H1 (cell line): ENCODE results near the gene IL10RA. TPM values are rescaled to one million over a fixed set of nuclear protein-coding genes. Genes with fewer than 3 reads are reported as not detected.

Source experiments
- CTCF ChIA-PET: fragments of 300-600 bp; sonication (Branson Sonifier 250); formaldehyde crosslinking; loops from one replicate; lab custom pipeline; 2021; ENCODE audit not compliant: partially characterized antibody; lab: Charles Lee
- POLR2A ChIA-PET: fragments of 300-600 bp; sonication (Branson Sonifier 250); formaldehyde crosslinking; loops from one replicate; lab custom pipeline; 2021; ENCODE audit warnings: inconsistent platforms; ENCODE audit not compliant: partially characterized antibody; lab: Charles Lee
- DNase-seq, 2 experiments: peaks; one replicate each; pipeline versions ENCODE4 v3.0.0 to v3.0.0-alpha.2; 2010 to 2022; ENCODE audit warnings: low spot score in 2 of 2, low read depth in 1 of 2, mixed read lengths in 1 of 2
- FAIRE-seq: peaks from 2 replicates; lab custom pipeline; 2011; peaks lifted over from hg19 to GRCh38; lab: Jason Lieb, UNC
- H2AFZ ChIP-seq: 2 replicates; pipeline ENCODE4 v1.8.1; 2012; ENCODE audit warnings: low read length, inconsistent platforms
- H2AK5ac ChIP-seq: 2 replicates; pipeline ENCODE4 v1.6.1; 2013; ENCODE audit warnings: low read depth, low read length
- H2BK120ac ChIP-seq: replicated peaks from 2 replicates; pipeline ENCODE3; 2013; ENCODE audit warnings: low read depth, low read length, inconsistent platforms
- H2BK12ac ChIP-seq: 2 replicates; pipeline ENCODE4 v1.6.1; 2013; ENCODE audit warnings: low read depth, low read length
- H2BK15ac ChIP-seq: 2 replicates; pipeline ENCODE4 v1.6.1; 2013; ENCODE audit warnings: low read length
- H2BK20ac ChIP-seq: 2 replicates; pipeline ENCODE4 v1.6.1; 2013; ENCODE audit warnings: low read length
- H2BK5ac ChIP-seq: 2 replicates; pipeline ENCODE4 v1.6.1; 2013; ENCODE audit warnings: low read depth, low read length
- H3K14ac ChIP-seq: 2 replicates; pipeline ENCODE4 v1.6.1; 2013; ENCODE audit warnings: inconsistent platforms; ENCODE audit not compliant: insufficient read length
- H3K18ac ChIP-seq: 2 replicates; pipeline ENCODE4 v1.6.1; 2013; ENCODE audit warnings: low read length; ENCODE audit errors: extremely low read depth
- H3K23ac ChIP-seq: 2 replicates; pipeline ENCODE4 v1.6.1; 2013; ENCODE audit warnings: inconsistent platforms; ENCODE audit not compliant: insufficient read length
- H3K23me2 ChIP-seq: 2 replicates; pipeline ENCODE4 v1.6.1; 2013; ENCODE audit warnings: low read depth, low read length
- H3K27ac ChIP-seq: 2 replicates; pipeline ENCODE4 v1.6.1; 2011; ENCODE audit warnings: low read depth, low read length, inconsistent platforms
- H3K27me3 ChIP-seq, 4 experiments: replicated peaks in 1 of 4; 1 replicate in 1 of 4; 2 replicates in 3 of 4; pipeline versions ENCODE4 v1.6.1 to v1.8.1; 2011 to 2013; ENCODE audit warnings: low read length in 3 of 4, mild to moderate bottlenecking in 3 of 4, inconsistent platforms in 2 of 4, mixed read lengths in 2 of 4, moderate library complexity in 1 of 4; ENCODE audit not compliant: control insufficient read depth in 3 of 4, insufficient read depth in 3 of 4; ENCODE audit errors: extremely low read depth in 1 of 4
- H3K36me3 ChIP-seq, 4 experiments: 2 replicates each; pipeline versions ENCODE4 v1.6.1 to v1.8.1; 2011 to 2013; ENCODE audit warnings: mild to moderate bottlenecking in 4 of 4, low read length in 3 of 4, moderate library complexity in 2 of 4, control low read depth in 1 of 4, inconsistent platforms in 1 of 4; ENCODE audit not compliant: insufficient read depth in 4 of 4, control insufficient read depth in 2 of 4
- H3K4ac ChIP-seq: replicated peaks from 2 replicates; pipeline ENCODE3; 2013; ENCODE audit warnings: low read length, low read depth, mixed read lengths, inconsistent platforms; ENCODE audit not compliant: insufficient read length
- H3K4me1 ChIP-seq, 4 experiments: replicated peaks in 1 of 4; 1 replicate in 1 of 4; 2 replicates in 3 of 4; pipeline versions ENCODE4 v1.6.1 to v1.8.1; 2011 to 2013; ENCODE audit warnings: low read length in 3 of 4, inconsistent platforms in 2 of 4, mixed read lengths in 1 of 4; ENCODE audit not compliant: insufficient read depth in 4 of 4, control insufficient read depth in 3 of 4
- H3K4me2 ChIP-seq, 2 experiments: 2 replicates each; pipeline versions ENCODE4 v1.6.1 to v1.8.1; 2011 to 2013; ENCODE audit warnings: low read depth in 2 of 2, low read length in 2 of 2, control low read depth in 1 of 2, inconsistent platforms in 1 of 2, mild to moderate bottlenecking in 1 of 2; ENCODE audit not compliant: insufficient read depth in 1 of 2
- H3K4me3 ChIP-seq, 4 experiments: fragments of 200-600, 300-600 bp in 1 of 4; sonication (generic), shearing (Covaris generic), sonication (Bioruptor Twin) in 1 of 4; 2 replicates each; pipeline versions ENCODE4 v1.5.1 to v1.8.1; 2011 to 2016; ENCODE audit warnings: low read length in 4 of 4, low read depth in 3 of 4, control low read depth in 2 of 4, inconsistent platforms in 2 of 4, mild to moderate bottlenecking in 2 of 4, mixed read lengths in 1 of 4, moderate library complexity in 1 of 4; ENCODE audit not compliant: insufficient read depth in 2 of 4; ENCODE audit errors: extremely low read depth in 1 of 4
- H3K56ac ChIP-seq: replicated peaks from 2 replicates; pipeline ENCODE3; 2013; ENCODE audit warnings: low read depth, mild to moderate bottlenecking, mixed read lengths, low read length, inconsistent platforms; ENCODE audit not compliant: insufficient read length
- H3K79me1 ChIP-seq: 2 replicates; pipeline ENCODE4 v1.6.1; 2013; ENCODE audit warnings: low read depth, low read length, control low read depth
- H3K79me2 ChIP-seq, 2 experiments: 2 replicates each; pipeline versions ENCODE4 v1.6.1 to v1.8.1; 2012 to 2013; ENCODE audit warnings: low read length in 2 of 2, mild to moderate bottlenecking in 2 of 2, inconsistent platforms in 1 of 2; ENCODE audit not compliant: insufficient read depth in 2 of 2, control insufficient read depth in 1 of 2
- H3K9ac ChIP-seq, 4 experiments: replicated peaks in 1 of 4; 1 replicate in 1 of 4; 2 replicates in 3 of 4; pipeline versions ENCODE4 v1.6.1 to v1.8.1; 2011 to 2013; ENCODE audit warnings: low read depth in 3 of 4, low read length in 3 of 4, control low read depth in 2 of 4, mild to moderate bottlenecking in 2 of 4, moderate library complexity in 2 of 4, inconsistent platforms in 1 of 4; ENCODE audit errors: extremely low read depth in 1 of 4
- H3K9me3 ChIP-seq, 2 experiments: 2 replicates each; pipeline versions ENCODE4 v1.6.1 to v1.8.1; 2012 to 2013; ENCODE audit warnings: mild to moderate bottlenecking in 2 of 2, moderate library complexity in 2 of 2, control low read depth in 1 of 2, inconsistent platforms in 1 of 2, low read depth in 1 of 2, low read length in 1 of 2, mixed read lengths in 1 of 2; ENCODE audit not compliant: insufficient read depth in 2 of 2
- H4K20me1 ChIP-seq, 2 experiments: replicated peaks in 1 of 2; 2 replicates each; pipeline versions ENCODE3 to v1.8.1; 2011 to 2013; ENCODE audit warnings: inconsistent platforms in 2 of 2, low read length in 2 of 2, mild to moderate bottlenecking in 1 of 2; ENCODE audit not compliant: insufficient read depth in 2 of 2, control insufficient read depth in 1 of 2
- H4K5ac ChIP-seq: 2 replicates; pipeline ENCODE4 v1.6.1; 2013; ENCODE audit warnings: low read length, low read depth, mixed read lengths, inconsistent platforms; ENCODE audit not compliant: insufficient read length
- H4K8ac ChIP-seq: 2 replicates; pipeline ENCODE4 v1.8.0; 2013; ENCODE audit warnings: mild to moderate bottlenecking, moderate library complexity, low read length, inconsistent platforms; ENCODE audit not compliant: insufficient read depth; ENCODE audit errors: extremely low read depth
- H4K91ac ChIP-seq: replicated peaks from 2 replicates; pipeline ENCODE3; 2013; ENCODE audit warnings: low read length, mixed read lengths, inconsistent platforms; ENCODE audit not compliant: insufficient read length
- BCL11A ChIP-seq, 2 experiments: IDR thresholded peaks; one replicate each; pipeline ENCODE4 v1.6.1; 2011; ENCODE audit warnings: low read depth in 2 of 2, low read length in 2 of 2, mild to moderate bottlenecking in 2 of 2
- GABPA ChIP-seq: IDR thresholded peaks from 2 replicates; pipeline ENCODE4 v1.6.1; 2011; ENCODE audit warnings: mild to moderate bottlenecking, low read length, moderate library complexity, borderline replicate concordance; ENCODE audit not compliant: insufficient read depth
- KDM4A ChIP-seq: IDR thresholded peaks from one replicate; pipeline ENCODE4 v1.7.1; 2012; ENCODE audit warnings: low read depth, mild to moderate bottlenecking, moderate library complexity, low read length, inconsistent platforms; ENCODE audit not compliant: severe bottlenecking
- SIN3A ChIP-seq, 2 experiments: IDR thresholded peaks in 1 of 2; conservative IDR thresholded peaks in 1 of 2; 2 replicates each; pipeline ENCODE4 v1.6.1; 2011 to 2012; ENCODE audit warnings: low read length in 2 of 2, improper control_type of control experiment in 1 of 2, low read depth in 1 of 2, mild to moderate bottlenecking in 1 of 2
- TAF7 ChIP-seq: optimal IDR thresholded peaks from 2 replicates; pipeline ENCODE3; 2011; ENCODE audit warnings: low read depth, mild to moderate bottlenecking, inconsistent platforms, low read length, moderate library complexity, borderline replicate concordance
- ZNF274 ChIP-seq: IDR thresholded peaks from 2 replicates; pipeline ENCODE4 v1.7.0; 2012; ENCODE audit warnings: low read length, borderline replicate concordance; ENCODE audit errors: extremely low read depth
- WGBS, 2 experiments: shearing (Covaris generic) in 1 of 2; methylation state at CpG; one replicate each; pipeline versions ENCODE4 v1.1.6 to v1.1.7; 2013 to 2015; ENCODE audit warnings: low lambda C conversion rate in 2 of 2, mixed read lengths in 2 of 2, inconsistent platforms in 1 of 2, low coverage in 1 of 2, missing lambda C conversion rate in 1 of 2; ENCODE audit not compliant: insufficient replicate concordance in 2 of 2, insufficient coverage in 1 of 2, insufficient read length in 1 of 2; ENCODE audit errors: extremely low coverage in 1 of 2, missing lambda C conversion rate in 1 of 2; 5-methylcytosine and 5-hydroxymethylcytosine counted together
- polyA plus RNA-seq, 7 experiments: library from polyadenylated mRNA; depleted of rRNA in 3 of 7; stranded (reverse) in 5 of 7; unstranded in 2 of 7; fragments of >200 nt in 5 of 7; fragments of 200-250 nt in 2 of 7; gene quantifications; 1 replicate in 5 of 7; 2 replicates in 1 of 7; 4 replicates in 1 of 7; pipeline versions ENCODE4 v1.2.1 to v1.2.3, GENCODE V29; 2011 to 2013; ENCODE audit warnings: missing spikeins in 2 of 7, mixed read lengths in 2 of 7
- total RNA-seq: library from RNA; stranded (reverse); fragmentation: NEBNext Ultra II Directional; extraction: Animal tissue kit (Norgen Biotek cat#: 25700); gene quantifications from 2 replicates; pipeline ENCODE4 v1.2.1, GENCODE V29; 2021
- TF ChIP-seq, protein P1 (sequence below): IDR thresholded peaks from 2 replicates; pipeline ENCODE4 v1.6.1; 2012; ENCODE audit warnings: inconsistent platforms

Gene IL10RA
- total and polyA plus RNA-seq, 2 of the 8 experiments (the other 6 are each of a cell fraction or from before 2014, with no cell fraction given), result 0.05 to 0.11 TPM

DNA sequence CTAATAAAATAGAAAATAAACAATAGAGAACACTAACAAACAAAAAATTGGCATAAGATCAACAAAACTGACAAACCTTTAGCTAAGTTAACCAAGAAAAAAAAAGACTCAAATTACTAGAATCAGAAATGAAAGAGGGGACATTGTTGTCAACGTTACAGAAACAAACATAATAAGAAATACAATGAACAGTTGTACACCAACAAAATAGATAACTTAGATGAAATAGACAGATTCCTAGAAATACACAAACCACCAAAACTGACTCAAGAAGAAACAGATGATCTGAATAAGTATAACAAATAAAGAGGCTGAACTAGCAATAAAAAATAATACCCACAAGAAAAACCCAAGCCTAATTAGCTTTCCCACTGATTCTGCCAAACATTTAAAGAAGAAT, 55.9 kb downstream of the IL10RA start:
- FAIRE-seq, result no peak

More for the DNA sequence above, 55.9 kb downstream of the IL10RA start:
- TF ChIP-seq SIN3A (conservative IDR thresholded peaks at IDR 0.05 in 1 of 2, IDR thresholded peaks at IDR 0.05 in 1 of 2; ENCODE audit: low read depth in 1 of 2, low read length in 2 of 2) (no peak), TAF7 (no peak), ZNF274 (no peak), GABPA (no peak), KDM4A (no peak), BCL11A (IDR thresholded peaks at IDR 0.05; ENCODE audit: low read depth in 2 of 2, low read length in 2 of 2) (no peak)
- TF ChIP-seq, protein P1, sequence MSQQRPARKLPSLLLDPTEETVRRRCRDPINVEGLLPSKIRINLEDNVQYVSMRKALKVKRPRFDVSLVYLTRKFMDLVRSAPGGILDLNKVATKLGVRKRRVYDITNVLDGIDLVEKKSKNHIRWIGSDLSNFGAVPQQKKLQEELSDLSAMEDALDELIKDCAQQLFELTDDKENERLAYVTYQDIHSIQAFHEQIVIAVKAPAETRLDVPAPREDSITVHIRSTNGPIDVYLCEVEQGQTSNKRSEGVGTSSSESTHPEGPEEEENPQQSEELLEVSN, result no peak
- Histone ChIP-seq H3K23ac (no peak overlapping the region), H3K36me3 (no peaks in the 10 kb centered on the region), H3K18ac (no peak overlapping the region), H3K4ac (no peak overlapping the region), H4K91ac (no peak overlapping the region), H3K9ac (no peak overlapping the region), H3K4me1 (no peaks in the 10 kb centered on the region), H3K14ac (no peak overlapping the region), H2BK20ac (no peak overlapping the region), H3K9me3 (no peaks in the 10 kb centered on the region), H2AK5ac (no peak overlapping the region), H3K4me2 (no peak overlapping the region), H4K20me1 (no peaks in the 10 kb centered on the region), H2BK5ac (no peak overlapping the region), H3K27ac (no peak overlapping the region), H3K79me2 (no peaks in the 10 kb centered on the region), H4K5ac (no peak overlapping the region), H2AFZ (no peak overlapping the region), H2BK12ac (no peak overlapping the region), H3K23me2 (no peaks in the 10 kb centered on the region), H3K56ac (no peak overlapping the region), H3K4me3 (no peak overlapping the region), H3K27me3 (no peaks in the 10 kb centered on the region), H3K79me1 (no peaks in the 10 kb centered on the region), H2BK15ac (no peak overlapping the region), H4K8ac (no peak overlapping the region), H2BK120ac (no peak overlapping the region)
- POLR2A ChIA-PET, result no interaction called here
- CTCF ChIA-PET, result interaction anchor here (0.6 to 2.0 kb wide), 7 partner anchors 12 to 619 kb away, joined by 3 to 4 read pairs (median 3); no protein-coding TSS in a partner anchor
- WGBS, 2 experiments, result 78% methylated on average over 1 of the region's 1 CpG; no CpG with 5 or more reads in 1 of the 2 experiments
- DNase-seq, result no peak
